Mucosa of rectum (tissue), 2 donors: ENCODE data around the gene ABCD1.
"Not testable (repeated sequence)": the region's sequence is repeated elsewhere in the genome, so short reads cannot be mapped to it uniquely, and the experiment has no call there.

Experiments
- H3K27ac ChIP-seq, 2 donors: one replicate each; pipeline ENCODE4 v1.7.0; 2013; ENCODE audit warnings: inconsistent platforms in 2 of 2, low read depth in 2 of 2, low read length in 2 of 2
- H3K27me3 ChIP-seq, 2 donors: one replicate each; pipeline ENCODE4 v1.7.0; 2013; ENCODE audit warnings: low read length in 2 of 2; ENCODE audit not compliant: control insufficient read depth in 2 of 2, insufficient read depth in 2 of 2
- H3K36me3 ChIP-seq, 2 donors: one replicate each; pipeline ENCODE4 v1.7.0; 2013; ENCODE audit warnings: low read length in 2 of 2; ENCODE audit not compliant: control insufficient read depth in 2 of 2, insufficient read depth in 2 of 2
- H3K4me1 ChIP-seq, 2 donors: one replicate each; pipeline ENCODE4 v1.7.0; 2013; ENCODE audit warnings: low read length in 2 of 2, mild to moderate bottlenecking in 1 of 2; ENCODE audit not compliant: control insufficient read depth in 2 of 2, insufficient read depth in 2 of 2
- H3K4me3 ChIP-seq, 2 donors: one replicate each; pipeline ENCODE4 v1.7.0; 2013; ENCODE audit warnings: low read length in 2 of 2
- H3K9ac ChIP-seq, 2 donors: one replicate each; pipeline ENCODE4 v1.7.0; 2013; ENCODE audit warnings: low read length in 2 of 2, low read depth in 1 of 2, mild to moderate bottlenecking in 1 of 2
- H3K9me3 ChIP-seq, 2 donors: one replicate each; pipeline ENCODE4 v1.7.0; 2013; ENCODE audit warnings: low read length in 2 of 2; ENCODE audit not compliant: control insufficient read depth in 2 of 2
- donor health status: healthy.
- donor health status: Normal muscosa, but diverticular disease.

The ABCD1 gene

GRCh38 chrX:153688506-153688905 lies 36.1 kb upstream of the ABCD1 start:
- no peaks in the 10 kb centered on the region for H3K27me3 ChIP-seq
- H3K27ac ChIP-seq, result peak overlapping the region in 1 of 2 donors; percentile 42
- no peaks in the 10 kb centered on the region for H3K36me3 ChIP-seq
- H3K4me1 ChIP-seq, result peaks cover 0 to 3% of the 10 kb centered on the region in 2 donors
- peak overlapping the region in 1 of 2 donors; percentile 66 for H3K9ac ChIP-seq
- no peaks in the 10 kb centered on the region for H3K9me3 ChIP-seq
- H3K4me3 ChIP-seq, result peak overlapping the region in 1 of 2 donors; percentile 41

GRCh38 chrX:153688911-153689590 lies 35.6 kb upstream of the ABCD1 start:
- no peaks in the 10 kb centered on the region for H3K36me3 ChIP-seq
- peak overlapping the region in 1 of 2 donors; percentile 66 for H3K9ac ChIP-seq
- H3K4me3 ChIP-seq, result peak overlapping the region in 1 of 2 donors; percentile 43
- H3K4me1 ChIP-seq, result peaks cover 0 to 3% of the 10 kb centered on the region in 2 donors
- no peaks in the 10 kb centered on the region for H3K9me3 ChIP-seq
- H3K27me3 ChIP-seq, result no peaks in the 10 kb centered on the region
- H3K27ac ChIP-seq, result no peak overlapping the region

GRCh38 chrX:153689654-153690465 lies 34.8 kb upstream of the ABCD1 start:
- Histone ChIP-seq H3K9me3 (no peaks in the 10 kb centered on the region), H3K36me3 (no peaks in the 10 kb centered on the region), H3K27ac (peak overlapping the region in 1 of 2 donors; percentile 29), H3K27me3 (no peaks in the 10 kb centered on the region), H3K4me1 (peaks cover 0 to 3% of the 10 kb centered on the region in 2 donors), H3K9ac (peak overlapping the region in 1 of 2 donors; percentile 12), H3K4me3 (peak overlapping the region; percentile 37 to 39)

DNA sequence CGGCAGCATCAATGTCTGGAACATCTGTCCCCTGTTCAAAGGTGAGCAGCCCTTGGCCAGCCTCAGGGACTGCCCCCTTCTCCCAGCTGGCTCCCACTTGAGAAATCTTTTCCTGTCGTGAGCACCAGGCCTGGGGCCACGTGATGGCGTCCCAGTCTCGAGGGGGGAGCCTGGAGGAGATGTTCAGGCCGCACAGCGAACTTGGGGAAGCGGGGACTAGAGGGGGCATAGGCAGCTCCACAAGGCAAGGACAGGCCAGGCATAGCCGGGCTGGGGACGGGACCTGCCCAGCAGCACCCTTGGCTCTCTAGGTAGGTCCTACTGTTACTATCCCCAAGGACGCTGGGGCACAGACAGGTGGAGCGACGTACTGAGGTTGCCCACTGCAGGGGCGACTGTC lies 34.2 kb upstream of the ABCD1 start:
- no peak overlapping the region for H3K4me3 ChIP-seq
- no peaks in the 10 kb centered on the region for H3K27me3 ChIP-seq
- H3K36me3 ChIP-seq, result no peaks in the 10 kb centered on the region
- H3K27ac ChIP-seq, result no peak overlapping the region
- no peak overlapping the region for H3K9ac ChIP-seq
- no peaks in the 10 kb centered on the region for H3K9me3 ChIP-seq
- H3K4me1 ChIP-seq, result peaks cover 0 to 3% of the 10 kb centered on the region in 2 donors

DNA sequence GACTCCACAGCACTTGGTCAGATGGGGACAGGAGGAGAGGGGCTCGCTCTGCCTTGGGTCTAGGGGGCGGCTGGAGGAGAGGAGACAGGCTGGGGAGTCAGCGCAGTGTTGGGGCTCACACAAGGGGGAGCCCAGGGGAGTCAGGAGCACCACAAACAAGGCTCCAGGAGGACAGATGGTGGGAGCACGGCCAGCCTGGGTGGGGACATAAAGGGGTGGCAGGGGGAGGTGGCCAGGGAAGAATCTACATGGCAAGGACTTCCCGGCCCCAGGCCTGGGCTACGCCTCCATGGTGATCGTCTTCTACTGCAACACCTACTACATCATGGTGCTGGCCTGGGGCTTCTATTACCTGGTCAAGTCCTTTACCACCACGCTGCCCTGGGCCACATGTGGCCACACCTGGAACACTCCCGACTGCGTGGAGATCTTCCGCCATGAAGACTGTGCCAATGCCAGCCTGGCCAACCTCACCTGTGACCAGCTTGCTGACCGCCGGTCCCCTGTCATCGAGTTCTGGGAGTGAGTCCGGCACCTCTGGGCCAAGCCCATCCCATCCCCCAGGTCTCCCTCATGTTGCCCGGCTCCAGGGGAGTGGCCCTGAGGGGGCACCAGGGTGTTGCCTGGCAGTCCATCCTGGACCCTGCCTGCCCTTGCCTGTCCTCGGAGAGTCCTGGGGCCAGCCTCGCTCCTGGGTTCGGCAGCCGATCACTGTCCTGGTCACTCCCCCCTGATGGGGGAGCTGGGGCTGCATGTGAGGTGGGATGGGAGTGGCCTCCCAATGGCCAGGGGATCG lies 33.4 kb upstream of the ABCD1 start:
- not testable (repeated sequence) for H3K4me1 ChIP-seq, H3K4me3 ChIP-seq, H3K27ac ChIP-seq, H3K36me3 ChIP-seq, H3K9me3 ChIP-seq, H3K9ac ChIP-seq, H3K27me3 ChIP-seq

DNA sequence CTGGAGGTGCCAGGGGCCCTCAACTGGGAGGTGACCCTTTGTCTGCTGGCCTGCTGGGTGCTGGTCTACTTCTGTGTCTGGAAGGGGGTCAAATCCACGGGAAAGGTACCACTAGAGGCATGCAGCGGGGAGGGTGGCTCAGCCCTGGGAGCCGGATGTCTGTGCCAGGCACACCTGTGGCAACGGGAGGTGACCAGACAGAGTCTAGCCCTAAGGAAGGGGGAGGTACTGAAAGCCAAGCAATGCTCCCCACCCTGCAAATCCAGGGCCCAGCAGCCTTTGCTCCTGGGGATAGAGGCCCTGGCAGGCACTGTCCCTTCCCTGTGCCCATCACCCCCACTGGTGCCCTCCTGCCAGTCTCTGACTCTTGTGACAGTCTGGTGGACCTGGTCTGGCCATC lies 32.7 kb upstream of the ABCD1 start:
- H3K9me3 ChIP-seq, result no peaks in the 10 kb centered on the region
- no peak overlapping the region for H3K9ac ChIP-seq
- H3K27me3 ChIP-seq, result no peaks in the 10 kb centered on the region
- H3K27ac ChIP-seq, result no peak overlapping the region
- H3K4me3 ChIP-seq, result no peak overlapping the region
- H3K36me3 ChIP-seq, result no peaks in the 10 kb centered on the region
- peaks cover 0 to 3% of the 10 kb centered on the region in 2 donors for H3K4me1 ChIP-seq

DNA sequence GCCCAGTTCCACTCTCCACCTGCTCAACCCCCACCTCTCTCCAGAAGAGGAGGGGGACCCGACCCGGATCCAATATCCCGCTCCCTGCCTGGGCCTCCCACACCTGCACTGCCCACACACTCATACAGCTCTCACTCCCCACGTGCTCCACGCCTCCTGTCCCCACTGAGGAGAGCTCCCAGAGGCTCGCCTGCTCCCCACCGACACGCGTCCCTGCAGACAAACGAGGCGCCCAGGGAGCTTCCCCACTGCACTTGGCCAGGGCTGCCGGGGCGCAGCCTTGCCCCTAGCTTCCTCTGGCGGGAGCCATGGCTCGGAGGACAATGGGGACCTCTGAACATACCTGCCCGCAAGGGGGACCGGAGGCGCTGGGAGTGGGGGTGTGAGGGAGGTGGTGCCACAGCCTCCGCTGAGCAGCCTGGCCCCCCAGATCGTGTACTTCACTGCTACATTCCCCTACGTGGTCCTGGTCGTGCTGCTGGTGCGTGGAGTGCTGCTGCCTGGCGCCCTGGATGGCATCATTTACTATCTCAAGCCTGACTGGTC lies 32.0 kb upstream of the ABCD1 start:
- Histone ChIP-seq H3K4me3 (no peak overlapping the region), H3K9me3 (no peaks in the 10 kb centered on the region), H3K36me3 (no peaks in the 10 kb centered on the region), H3K27ac (no peak overlapping the region), H3K9ac (peak overlapping the region in 1 of 2 donors; percentile 19), H3K27me3 (no peaks in the 10 kb centered on the region), H3K4me1 (peaks cover 0 to 3% of the 10 kb centered on the region in 2 donors)

GRCh38 chrX:153693216-153694086 lies 31.2 kb upstream of the ABCD1 start:
- H3K27ac ChIP-seq, result peak overlapping the region in 1 of 2 donors; percentile 6
- no peaks in the 10 kb centered on the region for H3K36me3 ChIP-seq
- H3K4me3 ChIP-seq, result no peak overlapping the region
- no peak overlapping the region for H3K9ac ChIP-seq
- peaks cover under 1 to 7% of the 10 kb centered on the region in 2 donors for H3K4me1 ChIP-seq
- H3K27me3 ChIP-seq, result no peaks in the 10 kb centered on the region
- H3K9me3 ChIP-seq, result no peaks in the 10 kb centered on the region

DNA sequence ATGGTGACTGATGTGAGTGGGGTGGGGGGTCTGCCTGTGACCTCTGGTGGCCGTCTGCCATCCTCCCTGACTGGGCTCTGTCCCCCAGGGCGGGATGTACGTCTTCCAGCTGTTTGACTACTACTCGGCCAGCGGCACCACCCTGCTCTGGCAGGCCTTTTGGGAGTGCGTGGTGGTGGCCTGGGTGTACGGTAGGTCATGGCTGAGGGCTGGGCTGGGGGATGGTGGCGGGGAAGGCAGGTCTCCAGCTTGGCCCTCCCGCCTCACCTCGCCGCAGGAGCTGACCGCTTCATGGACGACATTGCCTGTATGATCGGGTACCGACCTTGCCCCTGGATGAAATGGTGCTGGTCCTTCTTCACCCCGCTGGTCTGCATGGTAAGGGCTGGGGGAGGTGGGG lies 30.4 kb upstream of the ABCD1 start:
- H3K9me3 ChIP-seq, H3K36me3 ChIP-seq, H3K9ac ChIP-seq, H3K4me3 ChIP-seq, H3K27ac ChIP-seq, H3K27me3 ChIP-seq: not testable (repeated sequence)
- H3K4me1 ChIP-seq, result peaks cover 4 to 14% of the 10 kb centered on the region in 2 donors
